Measurements from ENCODE around the gene USP22.
"Not testable (repeated sequence)": the region's sequence is repeated elsewhere in the genome, so short reads cannot be mapped to it uniquely, and the experiment has no call there.

USP22 gene

DNA sequence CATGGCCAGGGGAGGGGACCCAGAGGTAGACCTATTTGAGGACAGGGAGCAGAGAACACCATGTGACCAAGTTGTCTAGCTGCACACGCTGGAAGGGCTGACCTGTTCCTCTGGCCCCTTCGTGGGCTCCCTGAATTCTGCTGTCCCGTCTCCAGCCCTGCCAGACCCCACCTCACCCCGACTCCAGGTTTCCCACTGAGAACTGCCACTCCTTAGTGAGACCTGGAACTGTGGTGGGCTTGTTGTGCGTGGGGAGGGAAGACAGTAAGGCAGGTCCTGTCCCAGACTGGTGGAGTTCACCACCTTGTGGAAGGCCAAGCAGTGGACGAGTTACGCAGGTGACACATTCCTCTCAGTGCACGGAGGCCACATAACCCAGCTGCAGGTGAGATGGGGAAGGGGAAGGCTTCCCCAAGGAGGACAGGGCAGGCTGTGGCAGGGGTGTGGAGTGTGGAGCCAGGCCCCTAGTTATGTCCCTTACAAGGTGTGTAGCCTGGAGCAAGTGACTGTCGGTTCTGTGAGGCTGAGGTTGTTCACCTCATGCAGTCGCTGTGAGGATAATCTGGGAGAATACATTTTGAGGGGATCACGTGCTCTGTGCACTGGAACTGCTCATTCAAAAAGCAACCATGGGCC lies 54.7 kb downstream of the USP22 start:
- no peak for DNase-seq (ENCODE audit: low read depth, low spot score)

- no peak for DNase-seq (ENCODE audit: low read depth, low spot score)
Measured at GRCh38 chr17:20987511-20987910, 55.3 kb downstream of the USP22 start.

DNA sequence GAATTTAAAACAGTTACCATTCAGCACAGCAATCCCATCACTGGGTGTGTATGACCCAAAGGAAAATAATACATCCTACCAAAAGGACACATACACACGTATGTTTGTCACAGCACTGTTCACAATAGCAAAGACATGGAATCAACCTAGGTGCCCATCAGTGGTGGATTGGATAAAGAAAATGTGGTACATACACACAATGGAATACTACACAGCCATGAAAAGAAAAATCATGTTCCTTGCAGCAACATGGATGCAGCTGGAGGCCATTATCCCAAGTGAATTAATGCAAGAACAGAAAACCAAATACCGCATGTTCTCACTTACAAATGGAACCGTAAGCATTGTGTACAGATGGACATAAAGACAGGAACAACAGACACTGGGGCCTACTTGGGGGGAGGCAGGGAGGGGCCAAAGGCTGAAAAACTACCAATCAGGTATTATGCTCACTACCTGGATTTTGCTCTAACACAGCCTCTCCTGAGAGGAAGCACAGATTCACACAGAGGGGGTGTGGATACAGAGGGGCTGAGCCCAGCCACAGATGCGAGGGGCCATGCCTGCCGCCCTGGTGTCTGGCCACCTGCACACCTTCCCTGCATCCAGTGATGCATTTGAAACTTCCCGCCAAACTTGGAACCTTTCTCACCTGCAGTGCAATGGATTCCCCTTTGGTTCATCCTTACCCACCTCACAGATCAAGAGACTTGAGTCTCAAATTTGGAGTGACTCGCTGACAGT lies 55.9 kb downstream of the USP22 start:
- no peak for DNase-seq (ENCODE audit: low read depth, low spot score)

DNA sequence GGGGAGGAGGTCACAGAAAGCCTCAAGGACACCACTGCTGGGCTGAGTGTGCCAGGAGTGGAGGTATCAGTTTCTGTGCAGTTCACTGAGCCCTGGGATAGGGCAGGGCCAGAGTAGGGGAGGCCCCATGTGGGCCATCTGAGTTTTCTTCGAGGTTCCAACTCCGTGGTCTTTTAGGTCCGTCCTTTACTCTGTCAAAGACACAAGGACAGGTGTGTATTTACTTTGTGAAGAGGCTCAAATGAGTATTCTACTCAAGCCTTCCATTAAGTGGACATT lies 59.5 kb downstream of the USP22 start:
- no peak for DNase-seq (ENCODE audit: low read depth, low spot score)

- no peak for DNase-seq (ENCODE audit: low read depth, low spot score)
Measured at GRCh38 chr17:20982589-20983358, 60.0 kb downstream of the USP22 start.

GRCh38 chr17:20981046-20981920 lies 61.5 kb downstream of the USP22 start:
- DNase-seq (ENCODE audit: low read depth, low spot score) = no peak

GRCh38 chr17:20979792-20980083 lies 63.1 kb downstream of the USP22 start:
- no peak for DNase-seq (ENCODE audit: low read depth, low spot score)

- not testable (repeated sequence) for DNase-seq (ENCODE audit: low read depth, low spot score)
Measured at GRCh38 chr17:20979007-20979791, 63.6 kb downstream of the USP22 start.

- DNase-seq (ENCODE audit: low read depth, low spot score) = not testable (repeated sequence)
Measured at GRCh38 chr17:20977609-20978253, 65.1 kb downstream of the USP22 start.

DNA sequence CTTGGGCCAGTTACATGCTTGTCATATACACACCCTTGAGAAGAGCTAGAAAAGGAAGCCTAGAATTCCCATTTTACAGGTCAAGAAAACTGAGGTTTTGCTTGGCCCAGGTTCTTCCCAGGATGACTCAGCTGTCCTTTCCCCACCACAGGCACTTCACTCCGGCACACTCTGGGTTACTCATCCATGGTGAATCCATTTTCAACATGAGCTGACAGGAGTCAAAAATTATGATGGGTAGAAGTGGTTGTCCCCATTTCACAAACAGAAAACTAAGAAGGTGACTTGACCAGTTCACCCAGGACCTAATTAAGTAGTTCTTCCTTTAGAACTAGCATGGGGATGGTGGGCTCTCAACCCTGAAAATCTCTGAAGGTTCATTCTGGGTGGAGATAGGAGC lies 67.2 kb downstream of the USP22 start:
- no peak for DNase-seq (ENCODE audit: low read depth, low spot score)

DNA sequence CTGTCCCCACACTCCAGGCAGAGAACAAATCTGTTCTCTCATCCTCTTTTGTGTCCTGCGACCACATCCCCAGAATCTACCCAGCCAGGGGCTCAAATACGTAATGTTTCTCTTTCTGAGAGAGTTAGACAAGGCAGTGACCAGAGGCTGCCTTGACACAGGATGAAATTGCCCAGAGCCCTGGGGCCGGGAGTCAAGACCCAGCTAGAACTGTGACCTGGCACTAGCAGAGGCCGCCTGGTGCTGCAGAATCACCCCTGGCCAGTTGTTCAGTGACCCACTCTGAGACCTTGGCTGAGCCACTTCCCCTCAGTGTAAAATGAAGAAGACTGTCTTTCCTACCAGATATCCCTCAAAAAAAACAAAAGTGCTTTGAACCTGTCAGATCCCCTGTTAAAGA lies 72.5 kb downstream of the USP22 start:
- DNase-seq (ENCODE audit: low read depth, low spot score) = no peak

DNA sequence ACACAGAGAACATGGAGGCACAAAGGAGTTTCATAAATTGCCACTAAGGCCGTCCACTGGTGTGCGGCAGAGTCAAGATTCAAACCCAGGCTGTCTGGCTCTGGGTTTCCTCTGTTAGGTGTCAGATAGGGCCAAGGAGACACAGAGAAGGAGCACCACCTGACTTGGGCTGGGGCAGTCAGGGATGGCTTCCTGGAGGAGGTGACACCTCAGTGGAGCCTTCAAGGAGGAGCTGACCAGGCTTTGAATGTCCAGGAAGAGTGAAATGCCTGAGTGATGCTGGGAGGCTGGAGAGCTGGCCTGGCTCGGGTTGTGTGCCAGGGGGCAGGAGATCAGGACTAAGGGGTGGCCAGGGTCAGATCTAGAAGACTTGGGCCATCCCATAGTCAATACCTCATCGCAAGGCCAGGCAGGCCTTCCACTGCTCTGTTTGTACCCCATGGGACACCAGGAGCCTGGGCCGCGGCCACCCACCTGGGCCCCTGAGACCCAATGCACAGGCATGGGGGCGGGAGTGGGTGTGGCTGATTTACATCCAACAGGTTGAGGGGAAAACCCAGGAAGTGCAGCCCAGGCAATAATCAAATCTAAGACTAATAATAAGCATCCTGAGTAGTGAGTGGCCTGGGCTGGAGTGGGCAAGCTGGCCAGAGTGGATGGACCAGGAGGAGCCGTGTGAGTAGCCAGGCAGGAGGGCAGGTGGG lies 73.7 kb downstream of the USP22 start:
- no peak for DNase-seq (ENCODE audit: low read depth, low spot score)

DNA sequence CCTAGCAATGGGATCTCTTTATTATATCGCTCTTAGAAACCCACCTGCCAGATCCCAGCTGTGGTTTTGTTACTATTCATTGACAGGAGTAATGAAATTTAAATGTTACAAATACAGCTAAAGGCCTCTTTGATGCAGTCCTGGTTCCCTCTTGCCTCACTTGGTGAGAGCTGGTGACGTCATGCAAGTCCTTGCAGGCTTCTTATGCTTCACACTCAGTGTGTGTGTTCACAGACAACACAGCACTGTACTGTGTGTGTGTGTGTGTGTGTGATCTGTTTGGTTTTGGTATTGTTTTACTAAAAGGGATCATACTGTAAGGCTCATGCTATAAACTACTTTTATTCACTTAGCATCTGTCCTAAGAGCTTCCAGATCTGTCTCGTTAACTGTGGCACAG lies 75.0 kb downstream of the USP22 start:
- no peak for DNase-seq (ENCODE audit: low read depth, low spot score)

DNA sequence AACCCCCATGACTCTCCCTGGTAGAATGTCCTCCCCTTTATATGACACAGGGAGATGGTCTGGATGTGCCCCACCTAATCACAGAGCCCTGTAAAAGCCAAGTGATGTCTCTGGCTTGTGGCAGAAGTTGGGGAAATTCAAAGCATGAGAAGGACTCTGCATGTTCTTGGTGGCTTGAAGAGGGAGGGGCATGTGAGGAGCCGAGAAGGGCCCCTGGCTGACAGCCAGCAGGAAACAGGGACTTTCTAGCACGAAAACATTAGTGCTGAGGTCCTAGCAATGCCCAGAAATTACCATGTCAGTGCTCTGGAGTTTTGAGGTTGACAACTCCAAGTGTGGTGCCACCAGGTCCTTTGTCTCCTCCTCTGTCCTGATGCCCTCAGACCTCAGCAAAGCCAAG lies 75.9 kb downstream of the USP22 start:
- no peak for DNase-seq (ENCODE audit: low read depth, low spot score)

GRCh38 chr17:20965492-20965891 lies 77.3 kb downstream of the USP22 start:
- no peak for DNase-seq (ENCODE audit: low read depth, low spot score)

GRCh38 chr17:20961586-20961985 lies 81.2 kb downstream of the USP22 start:
- no peak for DNase-seq (ENCODE audit: low read depth, low spot score)

GRCh38 chr17:20960871-20961270 lies 81.9 kb downstream of the USP22 start:
- DNase-seq (ENCODE audit: low read depth, low spot score) = no peak

- DNase-seq (ENCODE audit: low read depth, low spot score) = peak; percentile 20
Measured at GRCh38 chr17:20955427-20956323, 87.1 kb downstream of the USP22 start.

GRCh38 chr17:20954794-20955193 lies 88.0 kb downstream of the USP22 start:
- DNase-seq (ENCODE audit: low read depth, low spot score) = no peak
